ENCODE measurements around the gene MYBPHL. TPM values are rescaled to one million over a fixed set of nuclear protein-coding genes. Genes with fewer than 3 reads are reported as not detected.

Gene MYBPHL
- polyA plus RNA-seq, 1 of the 3 experiments (the other 2 are of a cell fraction): 0.07 TPM

GRCh38 chr1:109279615-109280278 is 27.1 kb downstream of the MYBPHL start:
- Histone ChIP-seq H3F3A (replicated peaks; ENCODE audit: insufficient read depth) (peaks cover 19% of the 10 kb centered on the region), H3K4me2 (no peak overlapping the region), H3K79me2 (ENCODE audit: insufficient read depth) (peaks cover 26% of the 10 kb centered on the region; the same call in 1 of the 2 replicates), H3K27me3 (ENCODE audit: insufficient read depth) (no peaks in the 10 kb centered on the region), H3K36me3 (replicated peaks in 1 of 2; ENCODE audit: control insufficient read depth in 1 of 2, insufficient read depth in 2 of 2, low read length in 1 of 2) (no peaks in the 10 kb centered on the region), H3K9me3 (no peaks in the 10 kb centered on the region), H3K4me3 (ENCODE audit: low read depth in 2 of 2, low read length in 1 of 2) (no peak overlapping the region), H3K9me2 (no peaks in the 10 kb centered on the region), H3K9ac (no peak overlapping the region), H4K20me1 (ENCODE audit: insufficient read depth) (no peaks in the 10 kb centered on the region), H3K4me1 (ENCODE audit: control insufficient read depth in 1 of 2, insufficient read depth in 2 of 2, low read depth in 1 of 2, low read length in 1 of 2) (peaks cover 13 to 38% of the 10 kb centered on the region in 2 experiments), H2AFZ (ENCODE audit: low read depth) (no peak overlapping the region), H3K27ac (ENCODE audit: low read depth in 2 of 2, low read length in 1 of 2) (no peak overlapping the region)
- no peak for DNase-seq
- TF ChIP-seq YY1 (IDR thresholded peaks at IDR 0.05; ENCODE audit: low read depth): no peak
- TF ChIP-seq, protein P1, sequence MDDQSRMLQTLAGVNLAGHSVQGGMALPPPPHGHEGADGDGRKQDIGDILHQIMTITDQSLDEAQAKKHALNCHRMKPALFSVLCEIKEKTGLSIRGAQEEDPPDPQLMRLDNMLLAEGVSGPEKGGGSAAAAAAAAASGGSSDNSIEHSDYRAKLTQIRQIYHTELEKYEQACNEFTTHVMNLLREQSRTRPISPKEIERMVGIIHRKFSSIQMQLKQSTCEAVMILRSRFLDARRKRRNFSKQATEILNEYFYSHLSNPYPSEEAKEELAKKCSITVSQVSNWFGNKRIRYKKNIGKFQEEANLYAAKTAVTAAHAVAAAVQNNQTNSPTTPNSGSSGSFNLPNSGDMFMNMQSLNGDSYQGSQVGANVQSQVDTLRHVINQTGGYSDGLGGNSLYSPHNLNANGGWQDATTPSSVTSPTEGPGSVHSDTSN (IDR thresholded peaks at IDR 0.05): no peak
- TF ChIP-seq FOXJ3 (CRISPR knock-in tag; IDR thresholded peaks at IDR 0.05): no peak
- TF ChIP-seq, protein P2, sequence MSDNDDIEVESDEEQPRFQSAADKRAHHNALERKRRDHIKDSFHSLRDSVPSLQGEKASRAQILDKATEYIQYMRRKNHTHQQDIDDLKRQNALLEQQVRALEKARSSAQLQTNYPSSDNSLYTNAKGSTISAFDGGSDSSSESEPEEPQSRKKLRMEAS (IDR thresholded peaks at IDR 0.05; ENCODE audit: low read depth): no peak
- TF ChIP-seq GABPA (IDR thresholded peaks at IDR 0.05; ENCODE audit: low read depth): no peak
- TF ChIP-seq, protein P3, sequence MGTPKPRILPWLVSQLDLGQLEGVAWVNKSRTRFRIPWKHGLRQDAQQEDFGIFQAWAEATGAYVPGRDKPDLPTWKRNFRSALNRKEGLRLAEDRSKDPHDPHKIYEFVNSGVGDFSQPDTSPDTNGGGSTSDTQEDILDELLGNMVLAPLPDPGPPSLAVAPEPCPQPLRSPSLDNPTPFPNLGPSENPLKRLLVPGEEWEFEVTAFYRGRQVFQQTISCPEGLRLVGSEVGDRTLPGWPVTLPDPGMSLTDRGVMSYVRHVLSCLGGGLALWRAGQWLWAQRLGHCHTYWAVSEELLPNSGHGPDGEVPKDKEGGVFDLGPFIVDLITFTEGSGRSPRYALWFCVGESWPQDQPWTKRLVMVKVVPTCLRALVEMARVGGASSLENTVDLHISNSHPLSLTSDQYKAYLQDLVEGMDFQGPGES (IDR thresholded peaks at IDR 0.05; ENCODE audit: low read depth, low read length): no peak
- TF ChIP-seq RFX5 (IDR thresholded peaks at IDR 0.05; ENCODE audit: low read length): no peak
- TF ChIP-seq, protein P4, sequence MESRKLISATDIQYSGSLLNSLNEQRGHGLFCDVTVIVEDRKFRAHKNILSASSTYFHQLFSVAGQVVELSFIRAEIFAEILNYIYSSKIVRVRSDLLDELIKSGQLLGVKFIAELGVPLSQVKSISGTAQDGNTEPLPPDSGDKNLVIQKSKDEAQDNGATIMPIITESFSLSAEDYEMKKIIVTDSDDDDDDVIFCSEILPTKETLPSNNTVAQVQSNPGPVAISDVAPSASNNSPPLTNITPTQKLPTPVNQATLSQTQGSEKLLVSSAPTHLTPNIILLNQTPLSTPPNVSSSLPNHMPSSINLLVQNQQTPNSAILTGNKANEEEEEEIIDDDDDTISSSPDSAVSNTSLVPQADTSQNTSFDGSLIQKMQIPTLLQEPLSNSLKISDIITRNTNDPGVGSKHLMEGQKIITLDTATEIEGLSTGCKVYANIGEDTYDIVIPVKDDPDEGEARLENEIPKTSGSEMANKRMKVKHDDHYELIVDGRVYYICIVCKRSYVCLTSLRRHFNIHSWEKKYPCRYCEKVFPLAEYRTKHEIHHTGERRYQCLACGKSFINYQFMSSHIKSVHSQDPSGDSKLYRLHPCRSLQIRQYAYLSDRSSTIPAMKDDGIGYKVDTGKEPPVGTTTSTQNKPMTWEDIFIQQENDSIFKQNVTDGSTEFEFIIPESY (IDR thresholded peaks at IDR 0.05; ENCODE audit: borderline replicate concordance, low read depth): no peak
- ChIA-PET CTCF (interaction anchor here (3.8 to 8.7 kb wide), 3 partner anchors 15 to 253 kb away, joined by 33 to 252 read pairs (median 37); partner anchors contain the start of gene SORT1), POLR2A (interaction anchor here (0.8 kb wide), 1 partner anchor 118 kb away, joined by 3 read pairs; the partner anchor contains the start of gene SORT1)
- WGBS (ENCODE audit: low lambda C conversion rate): 93% methylated on average over 5 of the region's 5 CpGs

DNA sequence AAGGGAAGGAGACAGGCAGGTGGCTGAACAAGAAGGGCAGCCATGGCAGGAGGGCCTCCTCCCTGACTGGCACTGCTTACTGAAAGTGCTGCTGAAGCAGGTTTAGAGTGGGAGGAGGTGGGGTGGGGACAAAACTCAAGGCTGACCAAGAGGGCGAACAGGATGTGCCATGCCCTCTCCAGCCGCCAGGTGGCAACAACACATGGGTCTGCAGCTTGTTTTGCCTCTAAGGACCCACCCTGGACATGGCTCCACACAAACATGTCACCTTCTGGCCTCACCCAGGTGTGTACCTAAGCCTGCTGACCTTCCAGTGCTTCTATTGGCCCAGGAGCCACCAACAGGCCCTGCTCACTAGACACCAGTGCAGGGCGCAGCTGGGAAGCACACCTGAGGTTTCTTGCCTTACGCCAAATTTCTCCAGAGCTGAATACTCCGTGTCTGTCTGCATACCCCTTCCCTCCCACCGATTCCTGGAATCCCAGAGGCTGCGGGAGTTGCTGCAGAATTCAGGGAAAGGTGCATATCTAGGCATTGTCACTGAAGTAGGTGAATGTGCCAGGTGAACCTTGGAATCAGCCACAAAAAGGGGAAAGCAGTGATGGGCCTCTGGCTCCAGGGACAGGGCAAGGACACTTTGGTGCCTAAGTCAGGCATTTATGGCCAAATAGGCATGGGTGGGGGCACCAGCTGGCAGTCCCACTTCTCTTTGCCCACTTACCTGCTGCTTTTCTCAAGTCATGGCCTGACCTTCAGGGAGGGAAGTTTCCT is 29.2 kb downstream of the MYBPHL start:
- H4K20me1 ChIP-seq (ENCODE audit: insufficient read depth): no peaks in the 10 kb centered on the region
- H3K4me3 ChIP-seq (ENCODE audit: low read depth in 2 of 2, low read length in 1 of 2): no peak overlapping the region; a peak in 1 of 4 replicates
- H3K79me2 ChIP-seq (ENCODE audit: insufficient read depth): peaks cover 22% of the 10 kb centered on the region; the same call in 1 of the 2 replicates
- H3K36me3 ChIP-seq (replicated peaks in 1 of 2; ENCODE audit: control insufficient read depth in 1 of 2, insufficient read depth in 2 of 2, low read length in 1 of 2): no peaks in the 10 kb centered on the region
- H3K4me1 ChIP-seq (ENCODE audit: control insufficient read depth in 1 of 2, insufficient read depth in 2 of 2, low read depth in 1 of 2, low read length in 1 of 2): peaks cover 15 to 38% of the 10 kb centered on the region in 2 experiments
- no peak overlapping the region for H3K9ac ChIP-seq
- no peak overlapping the region for H2AFZ ChIP-seq (ENCODE audit: low read depth)
- POLR2A ChIA-PET: interaction anchor here (1.0 to 2.1 kb wide), 2 partner anchors 121 to 254 kb away, joined by 3 to 14 read pairs; partner anchors contain the start of gene SORT1
- CTCF ChIA-PET: interaction anchor here (0.6 to 8.7 kb wide), 30 partner anchors 10 to 271 kb away, joined by 3 to 252 read pairs (median 4); partner anchors contain the start of genes CELSR2, CYB561D1, GNAI3 and MYBPHL
- no peaks in the 10 kb centered on the region for H3K27me3 ChIP-seq (ENCODE audit: insufficient read depth)
- no peaks in the 10 kb centered on the region for H3K9me3 ChIP-seq
- TF ChIP-seq RAD21 (IDR thresholded peaks at IDR 0.05; ENCODE audit: low read length) (peak; percentile 77), MXI1 (IDR thresholded peaks at IDR 0.05; ENCODE audit: low read depth, low read length) (no peak), ELF1 (IDR thresholded peaks at IDR 0.05) (no peak), TEAD4 (IDR thresholded peaks at IDR 0.05; ENCODE audit: borderline replicate concordance, insufficient read depth) (no peak), CTCF (IDR thresholded peaks at IDR 0.05) (peak; percentile 90), NFIC (IDR thresholded peaks at IDR 0.05; ENCODE audit: borderline replicate concordance) (no peak), SIN3A (IDR thresholded peaks at IDR 0.05; ENCODE audit: borderline replicate concordance, low read depth, low read length) (no peak), FOSL2 (IDR thresholded peaks at IDR 0.05; ENCODE audit: borderline replicate concordance, low read depth) (no peak), NRF1 (IDR thresholded peaks at IDR 0.05; ENCODE audit: low read depth, low read length) (0 out of 2 replicates have a peak, but pooled peaks have one; percentile 21), SMC3 (IDR thresholded peaks at IDR 0.05; ENCODE audit: low read depth, low read length) (peak; percentile 96)
- H3K27ac ChIP-seq (ENCODE audit: low read depth in 2 of 2, low read length in 1 of 2): peak overlapping the region in 1 of 2 experiments; percentile 44; a peak in 2 of 4 replicates
- DNase-seq: peak; percentile 88
- no peaks in the 10 kb centered on the region for H3K9me2 ChIP-seq
- H3F3A ChIP-seq (replicated peaks; ENCODE audit: insufficient read depth): peaks cover 16% of the 10 kb centered on the region
- WGBS (ENCODE audit: low lambda C conversion rate): 78% methylated on average over 6 of the region's 7 CpGs
- no peak overlapping the region for H3K4me2 ChIP-seq
